Measurements from ENCODE around the gene TEPSIN. TPM values are rescaled to one million over a fixed set of nuclear protein-coding genes. Genes with fewer than 3 reads are reported as not detected.

Gene TEPSIN
- total RNA-seq, 2 experiments from 2014 or later = 54.5 to 63.2 TPM

- Mint-ChIP-seq H3K27ac (no peak overlapping the region), H3K27me3 (peaks cover 4% of the 10 kb centered on the region), H3K9me3 (no peaks in the 10 kb centered on the region), H3K4me3 (no peak overlapping the region), H3K4me1 (no peaks in the 10 kb centered on the region), H3K36me3 (ENCODE audit: low read depth) (no peaks in the 10 kb centered on the region)
- no peak for DNase-seq
- ChIA-PET CTCF (interaction anchor here (1.8 kb wide), 1 partner anchor 9 kb away, joined by 3 read pairs; no protein-coding TSS in a partner anchor), POLR2A (no interaction called here)
Observed at GRCh38 chr17:81180836-81181810, 57.7 kb downstream of the TEPSIN start.

GRCh38 chr17:81179861-81180260, 59.0 kb downstream of the TEPSIN start:
- no peaks in the 10 kb centered on the region for H3K4me1 Mint-ChIP-seq
- H3K4me3 Mint-ChIP-seq = no peak overlapping the region
- CTCF ChIA-PET = interaction anchor here (1.8 kb wide), 1 partner anchor 8 kb away, joined by 3 read pairs; no protein-coding TSS in a partner anchor
- H3K9me3 Mint-ChIP-seq = no peaks in the 10 kb centered on the region
- no peaks in the 10 kb centered on the region for H3K36me3 Mint-ChIP-seq (ENCODE audit: low read depth)
- no peak for DNase-seq
- no peak overlapping the region for H3K27ac Mint-ChIP-seq
- POLR2A ChIA-PET = no interaction called here
- peaks cover 6% of the 10 kb centered on the region for H3K27me3 Mint-ChIP-seq

- H3K9me3 Mint-ChIP-seq = no peaks in the 10 kb centered on the region
- DNase-seq = no peak
- no peaks in the 10 kb centered on the region for H3K36me3 Mint-ChIP-seq (ENCODE audit: low read depth)
- POLR2A ChIA-PET = no interaction called here
- peaks cover 4% of the 10 kb centered on the region for H3K27me3 Mint-ChIP-seq
- CTCF ChIA-PET = no interaction called here
- H3K4me1 Mint-ChIP-seq = no peaks in the 10 kb centered on the region
- H3K4me3 Mint-ChIP-seq = no peak overlapping the region
- no peak overlapping the region for H3K27ac Mint-ChIP-seq
Observed at GRCh38 chr17:81179220-81179619, 59.6 kb downstream of the TEPSIN start.

Other genes with a start within 250 kb of the TEPSIN start
- 10 to 100 TPM; 31.3 to 32.9 TPM for gene CHMP6, start 247.2 kb downstream of the TEPSIN start, total RNA-seq
- gene BAIAP2, start 203.9 kb downstream of the TEPSIN start, total RNA-seq = 1 to 10 TPM; 2.8 TPM
- not detected for gene PVALEF, start 73.5 kb downstream of the TEPSIN start, total RNA-seq
- under 1 TPM; 0.25 to 0.31 TPM for gene AATK, start 72.8 kb downstream of the TEPSIN start, total RNA-seq
- 10 to 100 TPM; 13.6 to 19.5 TPM for gene CEP131, start 16.1 kb downstream of the TEPSIN start, total RNA-seq
- gene NDUFAF8, start 263 bp upstream of the TEPSIN start, total RNA-seq = 10 to 100 TPM; 30.7 to 39.0 TPM
- 100 to 1,000 TPM in 1 of 2 experiments, 10 to 100 TPM in 1; 94.4 to 109 TPM for gene SLC38A10, start 56.3 kb upstream of the TEPSIN start, total RNA-seq
- not detected for gene BAHCC1, start 156.4 kb upstream of the TEPSIN start, total RNA-seq

Measured in activated CD4-positive, alpha-beta T cell treated with anti-CD3 and anti-CD28 coated beads, Interleukin-2, amount 10 ng/mL, durations not matched to agents 7 days and 5 days (primary cell).